Esophagus muscularis mucosa (tissue), 4 donors: Measurements from ENCODE around the gene OR2S2.

ENCODE experiments used
- CTCF ChIP-seq, 3 experiments: fragments of 200-600 bp in 2 of 3; fragments of 450-650 bp in 1 of 3; sonication (generic) in 2 of 3; IDR thresholded peaks; one replicate each; pipeline ENCODE4 v1.5.1; 2017 to 2019; ENCODE audit warnings: antibody characterized with exemption in 3 of 3, mild to moderate bottlenecking in 2 of 3, moderate library complexity in 1 of 3
- EP300 ChIP-seq: sonication (generic); formaldehyde crosslinking; IDR thresholded peaks from one replicate; pipeline ENCODE4 v1.6.1; 2017; ENCODE audit warnings: antibody characterized with exemption
- POLR2A ChIP-seq: fragments of 450-650 bp; IDR thresholded peaks from one replicate; pipeline ENCODE4 v1.6.1; 2017; ENCODE audit warnings: antibody characterized with exemption, moderate library complexity, mild to moderate bottlenecking, low read depth
- POLR2AphosphoS5 ChIP-seq, 2 donors: sonication (generic); formaldehyde crosslinking; IDR thresholded peaks; one replicate each; pipeline ENCODE4 v1.6.1; 2017; ENCODE audit warnings: antibody characterized with exemption in 2 of 2

- TF ChIP-seq POLR2AphosphoS5 (IDR thresholded peaks at IDR 0.05) = no peak
- TF ChIP-seq CTCF (IDR thresholded peaks at IDR 0.05) = no peak
- no peak for TF ChIP-seq POLR2A
- no peak for TF ChIP-seq EP300
Observed at GRCh38 chr9:35948451-35948850, 9.5 kb downstream of the OR2S2 start.
